Urinary bladder (tissue), 4 donors: ENCODE data around the gene TMEM63A. TPM values are rescaled to one million over a fixed set of nuclear protein-coding genes. Genes with fewer than 3 reads are reported as not detected.

Experiments
- DNase-seq: peaks from one replicate; pipeline ENCODE4 v3.0.0-alpha.2; 2015; ENCODE audit errors: extremely low spot score
- H3K27ac ChIP-seq: one replicate; pipeline ENCODE4 v1.5.1; 2013; ENCODE audit warnings: low read depth, mild to moderate bottlenecking, moderate library complexity
- H3K36me3 ChIP-seq: one replicate; pipeline ENCODE4 v1.6.1; 2013; ENCODE audit warnings: mild to moderate bottlenecking, moderate library complexity; ENCODE audit not compliant: insufficient read depth
- H3K4me1 ChIP-seq: one replicate; pipeline ENCODE4 v1.6.1; 2013; ENCODE audit warnings: mild to moderate bottlenecking, moderate library complexity; ENCODE audit not compliant: insufficient read depth
- H3K4me3 ChIP-seq: one replicate; pipeline ENCODE4 v1.5.1; 2013; ENCODE audit warnings: low read depth, low read length
- WGBS: extraction: QIAGEN DNeasy Blood & Tissue Kit; methylation state at CpG from one replicate; pipeline ENCODE4 v1.1.7; 2013; 5-methylcytosine and 5-hydroxymethylcytosine counted together
- polyA plus RNA-seq: library from polyadenylated mRNA; stranded (reverse); fragments of 200-250 nt; gene quantifications from one replicate; pipeline ENCODE4 v1.2.3, GENCODE V29; 2013
- total RNA-seq: library from RNA; depleted of rRNA; stranded (reverse); fragments of >200 nt; gene quantifications from one replicate; pipeline ENCODE4 v1.2.3, GENCODE V29; 2014
- donor health status: healthy with polysubstance abuse.
- donor health status: healthy.

The TMEM63A gene
- total and polyA plus RNA-seq, 2 donors: 28.1 to 53.7 TPM

DNA sequence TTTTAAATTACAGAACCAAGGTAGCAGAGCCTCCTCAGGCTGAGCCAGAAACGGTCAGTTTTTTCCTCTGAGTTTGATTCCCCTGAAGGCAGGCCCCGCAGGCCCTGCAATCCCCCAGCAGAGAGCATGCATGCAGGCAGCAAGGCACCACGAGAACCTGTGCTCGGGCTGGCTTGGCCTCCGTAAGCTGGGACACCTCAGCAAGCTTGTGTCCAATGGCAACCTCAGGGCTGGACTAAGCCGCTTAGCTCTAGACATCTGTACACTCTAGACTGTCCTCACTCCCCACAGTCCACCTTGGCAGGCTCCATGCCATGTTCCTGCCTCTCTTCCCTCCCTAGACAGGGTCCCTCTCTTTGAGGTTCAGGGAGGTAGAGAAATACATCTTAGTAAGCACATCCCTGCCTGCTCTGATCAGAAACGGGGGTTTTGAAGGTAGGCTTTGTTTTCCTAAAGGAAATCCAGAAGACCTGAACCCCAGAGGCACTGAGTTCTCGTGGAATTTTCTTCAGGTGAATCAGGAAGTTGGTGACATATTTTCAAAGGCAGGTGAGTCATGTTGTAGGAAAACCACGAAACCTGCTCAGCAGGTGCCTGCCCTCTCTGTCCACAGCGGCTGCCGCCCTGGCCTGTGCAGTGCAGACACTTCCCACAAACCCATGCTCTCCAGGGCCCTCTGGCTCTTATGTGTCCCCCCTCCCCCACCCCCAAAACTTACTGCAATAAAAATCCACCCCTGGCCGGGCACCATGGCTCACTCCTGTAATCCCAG lies 7.0 kb downstream of the TMEM63A start:
- DNase-seq: no peak
- 84% methylated on average over 12 of the region's 12 CpGs for WGBS
- H3K4me3 ChIP-seq: no peak overlapping the region
- H3K4me1 ChIP-seq: no peaks in the 10 kb centered on the region
- H3K27ac ChIP-seq: peak overlapping the region; percentile 23
- no peaks in the 10 kb centered on the region for H3K36me3 ChIP-seq

DNA sequence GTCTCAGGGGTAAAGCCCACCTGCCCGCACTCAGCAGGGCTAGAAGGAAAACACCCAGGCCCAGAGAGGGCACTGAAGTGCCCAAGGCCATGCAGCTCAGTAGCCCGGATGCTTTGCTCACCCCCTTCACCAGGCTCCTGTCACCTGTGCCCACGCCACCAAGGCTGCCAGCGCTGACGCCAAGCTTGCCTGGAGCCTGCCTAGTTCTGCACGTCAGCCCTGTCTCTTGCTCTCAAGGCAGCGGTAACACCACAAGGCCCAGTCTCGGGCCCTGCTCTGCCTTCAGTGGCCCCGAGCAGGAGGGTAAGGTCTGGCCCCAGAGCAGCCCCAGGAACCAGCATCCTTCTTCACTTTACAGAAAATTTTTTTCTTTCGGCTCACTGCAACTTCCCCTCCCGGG lies 7.7 kb downstream of the TMEM63A start:
- no peaks in the 10 kb centered on the region for H3K36me3 ChIP-seq
- DNase-seq: no peak
- H3K4me1 ChIP-seq: no peaks in the 10 kb centered on the region
- H3K4me3 ChIP-seq: no peak overlapping the region
- WGBS: 96% methylated on average over 11 of the region's 11 CpGs
- H3K27ac ChIP-seq: no peak overlapping the region

GRCh38 chr1:225873281-225873850 lies 8.8 kb downstream of the TMEM63A start:
- Histone ChIP-seq H3K4me1 (no peaks in the 10 kb centered on the region), H3K36me3 (no peaks in the 10 kb centered on the region), H3K4me3 (no peak overlapping the region), H3K27ac (no peak overlapping the region)
- 86% methylated on average over 10 of the region's 10 CpGs for WGBS
- DNase-seq: no peak

GRCh38 chr1:225872075-225872430 lies 10.1 kb downstream of the TMEM63A start:
- H3K36me3 ChIP-seq: no peaks in the 10 kb centered on the region
- 68% methylated on average over 3 of the region's 3 CpGs for WGBS
- H3K4me3 ChIP-seq: no peak overlapping the region
- H3K4me1 ChIP-seq: no peaks in the 10 kb centered on the region
- DNase-seq: no peak
- H3K27ac ChIP-seq: no peak overlapping the region

- H3K4me1 ChIP-seq: no peaks in the 10 kb centered on the region
- no peak overlapping the region for H3K4me3 ChIP-seq
- H3K36me3 ChIP-seq: no peaks in the 10 kb centered on the region
- 64% methylated on average over 11 of the region's 11 CpGs for WGBS
- no peak for DNase-seq
- no peak overlapping the region for H3K27ac ChIP-seq
These were observed 10.7 kb downstream of the TMEM63A start for GRCh38 chr1:225871359-225872074.

- 26% methylated on average over 3 of the region's 3 CpGs for WGBS
- H3K36me3 ChIP-seq: no peaks in the 10 kb centered on the region
- H3K27ac ChIP-seq: no peak overlapping the region
- no peak overlapping the region for H3K4me3 ChIP-seq
- no peak for DNase-seq
- no peaks in the 10 kb centered on the region for H3K4me1 ChIP-seq
These were observed 11.3 kb downstream of the TMEM63A start for GRCh38 chr1:225870911-225871310.

- no peak overlapping the region for H3K4me3 ChIP-seq
- H3K4me1 ChIP-seq: no peaks in the 10 kb centered on the region
- H3K27ac ChIP-seq: no peak overlapping the region
- WGBS: 87% methylated on average over 8 of the region's 8 CpGs
- DNase-seq: no peak
- no peaks in the 10 kb centered on the region for H3K36me3 ChIP-seq
These were observed 13.4 kb downstream of the TMEM63A start for GRCh38 chr1:225868631-225869330.

DNA sequence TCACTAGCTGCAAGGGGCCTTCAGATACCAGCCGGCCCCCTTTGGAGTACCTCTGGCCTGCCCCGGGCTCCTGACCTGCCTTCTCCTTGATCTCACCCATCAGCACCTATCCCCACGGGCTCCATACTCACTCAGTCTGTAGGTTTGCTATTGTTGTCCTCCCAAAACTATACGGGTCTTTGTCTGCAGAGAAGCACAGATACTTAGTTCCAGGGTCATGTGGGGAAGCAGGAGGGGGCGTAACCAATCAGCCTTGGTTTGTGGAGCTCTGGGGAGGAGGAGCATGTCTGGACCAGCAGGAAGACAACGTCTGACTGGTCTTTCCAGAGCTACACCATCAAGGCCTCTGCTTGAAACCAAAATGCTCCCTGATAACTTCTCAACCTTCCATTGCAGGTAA lies 15.2 kb downstream of the TMEM63A start:
- Histone ChIP-seq H3K36me3 (no peaks in the 10 kb centered on the region), H3K4me1 (no peaks in the 10 kb centered on the region), H3K27ac (no peak overlapping the region), H3K4me3 (no peak overlapping the region)
- WGBS: 61% methylated on average over 6 of the region's 6 CpGs
- no peak for DNase-seq

- peaks cover 3% of the 10 kb centered on the region for H3K36me3 ChIP-seq
- WGBS: 72% methylated on average over 8 of the region's 8 CpGs
- H3K4me1 ChIP-seq: no peaks in the 10 kb centered on the region
- no peak for DNase-seq
- no peak overlapping the region for H3K27ac ChIP-seq
- H3K4me3 ChIP-seq: no peak overlapping the region
These were observed 15.9 kb downstream of the TMEM63A start for GRCh38 chr1:225866061-225866837.

DNA sequence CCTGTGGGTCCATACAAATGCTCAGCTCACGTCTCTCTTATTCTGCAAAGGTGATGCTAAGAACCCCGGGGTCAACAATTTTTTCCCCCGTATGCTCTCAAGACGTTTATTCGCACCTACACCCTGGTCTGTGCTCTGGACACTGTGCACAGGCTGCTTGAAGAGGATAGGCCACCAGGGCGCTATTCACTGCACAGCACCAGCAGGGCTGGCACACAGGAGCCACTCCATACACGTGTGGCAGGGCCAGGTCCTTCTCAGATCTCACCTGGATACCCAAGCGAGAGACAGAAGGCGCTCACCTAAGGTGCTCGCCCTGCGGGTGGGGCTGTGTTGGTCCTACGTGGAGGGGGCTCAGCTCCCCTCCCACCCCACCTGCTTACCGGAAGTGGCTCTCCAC lies 16.7 kb downstream of the TMEM63A start:
- no peaks in the 10 kb centered on the region for H3K4me1 ChIP-seq
- DNase-seq: no peak
- H3K4me3 ChIP-seq: no peak overlapping the region
- H3K36me3 ChIP-seq: peaks cover 3% of the 10 kb centered on the region
- 89% methylated on average over 13 of the region's 13 CpGs for WGBS
- no peak overlapping the region for H3K27ac ChIP-seq

DNA sequence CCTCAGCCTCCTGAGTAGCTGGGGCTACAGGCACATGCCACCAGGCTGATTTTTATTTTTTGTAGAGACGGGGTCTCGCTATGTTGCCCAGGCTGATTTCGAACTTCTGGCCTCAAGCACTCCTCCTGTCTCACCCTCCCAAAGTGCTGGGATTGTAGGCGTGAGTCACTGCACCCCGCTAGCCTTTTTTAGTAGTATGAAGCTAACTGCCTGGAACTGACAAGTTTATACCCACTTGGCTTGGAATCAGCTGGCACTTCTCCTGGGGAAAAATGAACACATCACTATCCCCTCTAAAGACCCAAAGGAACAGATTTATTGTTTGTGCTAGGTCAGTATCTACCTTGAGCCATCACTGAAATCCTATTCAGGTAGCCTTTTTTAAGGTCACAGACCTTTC lies 19.0 kb downstream of the TMEM63A start:
- Histone ChIP-seq H3K4me3 (no peak overlapping the region), H3K4me1 (no peaks in the 10 kb centered on the region), H3K27ac (no peak overlapping the region), H3K36me3 (peaks cover 3% of the 10 kb centered on the region)
- 57% methylated on average over 5 of the region's 5 CpGs for WGBS
- DNase-seq: no peak

DNA sequence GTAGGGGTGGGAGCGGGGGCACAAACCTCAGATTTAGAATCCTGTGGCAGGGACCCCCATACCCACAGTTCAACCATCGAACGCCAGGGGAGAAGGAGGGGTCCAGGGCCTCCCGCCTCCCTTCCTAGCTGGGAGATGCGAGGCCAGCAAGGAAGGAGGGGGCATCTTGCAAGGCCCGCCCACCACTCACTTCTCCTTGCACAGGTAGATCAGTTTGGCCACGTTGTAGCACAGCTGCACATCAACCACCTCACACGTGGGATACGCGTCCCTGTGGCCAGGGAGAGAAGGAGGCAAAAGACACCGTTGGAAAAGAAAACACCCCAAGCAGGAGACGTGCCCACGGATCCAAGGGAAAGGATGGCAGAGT lies 19.6 kb downstream of the TMEM63A start:
- H3K36me3 ChIP-seq: peaks cover 3% of the 10 kb centered on the region
- H3K4me3 ChIP-seq: no peak overlapping the region
- no peaks in the 10 kb centered on the region for H3K4me1 ChIP-seq
- H3K27ac ChIP-seq: no peak overlapping the region
- no peak for DNase-seq
- 94% methylated on average over 13 of the region's 13 CpGs for WGBS
